ENCODE measurements around the gene LUC7L.
"Not testable (repeated sequence)": the region's sequence is repeated elsewhere in the genome, so short reads cannot be mapped to it uniquely, and the experiment has no call there.

The LUC7L gene

DNA sequence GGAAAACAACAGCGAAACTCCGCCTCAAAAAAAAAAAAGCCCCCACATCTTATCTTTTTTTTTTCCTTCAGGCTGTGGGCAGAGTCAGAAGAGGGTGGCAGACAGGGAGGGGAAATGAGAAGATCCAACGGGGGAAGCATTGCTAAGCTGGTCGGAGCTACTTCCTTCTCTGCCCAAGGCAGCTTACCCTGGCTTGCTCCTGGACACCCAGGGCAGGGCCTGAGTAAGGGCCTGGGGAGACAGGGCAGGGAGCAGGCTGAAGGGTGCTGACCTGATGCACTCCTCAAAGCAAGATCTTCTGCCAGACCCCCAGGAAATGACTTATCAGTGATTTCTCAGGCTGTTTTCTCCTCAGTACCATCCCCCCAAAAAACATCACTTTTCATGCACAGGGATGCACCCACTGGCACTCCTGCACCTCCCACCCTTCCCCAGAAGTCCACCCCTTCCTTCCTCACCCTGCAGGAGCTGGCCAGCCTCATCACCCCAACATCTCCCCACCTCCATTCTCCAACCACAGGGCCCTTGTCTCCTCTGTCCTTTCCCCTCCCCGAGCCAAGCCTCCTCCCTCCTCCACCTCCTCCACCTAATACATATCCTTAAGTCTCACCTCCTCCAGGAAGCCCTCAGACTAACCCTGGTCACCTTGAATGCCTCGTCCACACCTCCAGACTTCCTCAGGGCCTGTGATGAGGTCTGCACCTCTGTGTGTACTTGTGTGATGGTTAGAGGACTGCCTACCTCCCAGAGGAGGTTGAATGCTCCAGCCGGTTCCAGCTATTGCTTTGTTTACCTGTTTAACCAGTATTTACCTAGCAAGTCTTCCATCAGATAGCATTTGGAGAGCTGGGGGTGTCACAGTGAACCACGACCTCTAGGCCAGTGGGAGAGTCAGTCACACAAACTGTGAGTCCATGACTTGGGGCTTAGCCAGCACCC, 54.0 kb downstream of the LUC7L start:
- TF ChIP-seq, protein P1, sequence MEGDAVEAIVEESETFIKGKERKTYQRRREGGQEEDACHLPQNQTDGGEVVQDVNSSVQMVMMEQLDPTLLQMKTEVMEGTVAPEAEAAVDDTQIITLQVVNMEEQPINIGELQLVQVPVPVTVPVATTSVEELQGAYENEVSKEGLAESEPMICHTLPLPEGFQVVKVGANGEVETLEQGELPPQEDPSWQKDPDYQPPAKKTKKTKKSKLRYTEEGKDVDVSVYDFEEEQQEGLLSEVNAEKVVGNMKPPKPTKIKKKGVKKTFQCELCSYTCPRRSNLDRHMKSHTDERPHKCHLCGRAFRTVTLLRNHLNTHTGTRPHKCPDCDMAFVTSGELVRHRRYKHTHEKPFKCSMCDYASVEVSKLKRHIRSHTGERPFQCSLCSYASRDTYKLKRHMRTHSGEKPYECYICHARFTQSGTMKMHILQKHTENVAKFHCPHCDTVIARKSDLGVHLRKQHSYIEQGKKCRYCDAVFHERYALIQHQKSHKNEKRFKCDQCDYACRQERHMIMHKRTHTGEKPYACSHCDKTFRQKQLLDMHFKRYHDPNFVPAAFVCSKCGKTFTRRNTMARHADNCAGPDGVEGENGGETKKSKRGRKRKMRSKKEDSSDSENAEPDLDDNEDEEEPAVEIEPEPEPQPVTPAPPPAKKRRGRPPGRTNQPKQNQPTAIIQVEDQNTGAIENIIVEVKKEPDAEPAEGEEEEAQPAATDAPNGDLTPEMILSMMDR (IDR thresholded peaks at IDR 0.05; ENCODE audit: low read depth, low read length, missing control alignments) = no peak
- H3K4me3 ChIP-seq (ENCODE audit: low read depth, low read length) = no peak overlapping the region
- DNase-seq (ENCODE audit: low read depth) = no peak

DNA sequence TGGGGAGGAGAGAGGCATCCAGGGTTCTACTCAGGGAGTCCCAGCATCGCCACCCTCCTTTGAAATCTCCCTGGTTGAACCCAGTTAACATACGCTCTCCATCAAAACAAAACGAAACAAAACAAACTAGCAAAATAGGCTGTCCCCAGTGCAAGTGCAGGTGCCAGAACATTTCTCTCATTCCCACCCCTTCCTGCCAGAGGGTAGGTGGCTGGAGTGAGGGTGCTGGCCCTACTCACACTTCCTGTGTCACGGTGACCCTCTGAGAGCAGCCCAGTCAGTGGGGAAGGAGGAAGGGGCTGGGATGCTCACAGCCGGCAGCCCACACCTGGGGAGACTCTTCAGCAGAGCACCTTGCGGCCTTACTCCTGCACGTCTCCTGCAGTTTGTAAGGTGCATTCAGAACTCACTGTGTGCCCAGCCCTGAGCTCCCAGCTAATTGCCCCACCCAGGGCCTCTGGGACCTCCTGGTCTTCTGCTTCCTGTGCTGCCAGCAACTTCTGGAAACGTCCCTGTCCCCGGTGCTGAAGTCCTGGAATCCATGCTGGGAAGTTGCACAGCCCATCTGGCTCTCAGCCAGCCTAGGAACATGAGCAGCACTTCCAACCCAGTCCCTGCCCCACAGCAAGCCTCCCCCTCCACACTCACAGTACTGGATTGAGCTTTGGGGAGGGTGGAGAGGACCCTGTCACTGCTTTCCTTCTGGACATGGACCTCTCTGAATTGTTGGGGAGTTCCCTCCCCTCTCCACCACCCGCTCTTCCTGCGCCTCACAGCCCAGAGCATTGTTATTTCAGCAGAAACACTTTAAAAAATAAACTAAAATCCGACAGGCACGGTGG, 55.1 kb downstream of the LUC7L start:
- DNase-seq (ENCODE audit: low read depth); H3K4me3 ChIP-seq (ENCODE audit: low read depth, low read length): not testable (repeated sequence)

- H3K4me3 ChIP-seq (ENCODE audit: low read depth, low read length); DNase-seq (ENCODE audit: low read depth): not testable (repeated sequence)
Measured at GRCh38 chr16:173211-173854, 55.9 kb downstream of the LUC7L start.

GRCh38 chr16:172374-172941, 56.8 kb downstream of the LUC7L start, which contains the start of gene HBA2:
TSS of gene HBA2 (plus strand) at chr16:172876. CDS start at chr16:172913, 37 bp downstream.
- not testable (repeated sequence) for DNase-seq (ENCODE audit: low read depth); H3K4me3 ChIP-seq (ENCODE audit: low read depth, low read length)

DNA sequence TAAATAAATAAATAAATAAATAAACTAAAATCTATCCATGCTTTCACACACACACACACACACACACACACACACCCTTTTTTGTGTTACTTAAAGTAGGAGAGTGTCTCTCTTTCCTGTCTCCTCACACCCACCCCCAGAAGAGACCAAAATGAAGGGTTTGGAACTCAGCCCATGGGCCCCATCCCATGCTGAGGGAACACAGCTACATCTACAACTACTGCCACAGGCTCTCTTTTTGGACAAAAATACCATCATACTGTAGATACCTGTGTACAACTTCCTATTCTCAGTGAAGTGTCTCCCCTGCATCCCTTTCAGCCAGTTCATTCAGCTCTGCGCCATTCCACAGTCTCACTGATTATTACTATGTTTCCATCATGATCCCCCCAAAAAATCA, 58.5 kb downstream of the LUC7L start:
- TF ChIP-seq, protein P1 (IDR thresholded peaks at IDR 0.05; ENCODE audit: low read depth, low read length, missing control alignments) = no peak
- H3K4me3 ChIP-seq (ENCODE audit: low read depth, low read length) = no peak overlapping the region
- no peak for DNase-seq (ENCODE audit: low read depth)

GRCh38 chr16:170088-170507, 59.2 kb downstream of the LUC7L start:
- not testable (repeated sequence) for H3K4me3 ChIP-seq (ENCODE audit: low read depth, low read length); DNase-seq (ENCODE audit: low read depth)

GRCh38 chr16:169014-169413, 60.2 kb downstream of the LUC7L start:
- no peak for DNase-seq (ENCODE audit: low read depth)
- TF ChIP-seq, protein P1 (IDR thresholded peaks at IDR 0.05; ENCODE audit: low read depth, low read length, missing control alignments) = no peak
- H3K4me3 ChIP-seq (ENCODE audit: low read depth, low read length) = no peak overlapping the region

GRCh38 chr16:168424-168823, 60.8 kb downstream of the LUC7L start:
- no peak for DNase-seq (ENCODE audit: low read depth)
- TF ChIP-seq, protein P1 (IDR thresholded peaks at IDR 0.05; ENCODE audit: low read depth, low read length, missing control alignments) = no peak
- no peak overlapping the region for H3K4me3 ChIP-seq (ENCODE audit: low read depth, low read length)
